ENCODE measurements around the gene ATP6V1B1.

Gene ATP6V1B1

DNA sequence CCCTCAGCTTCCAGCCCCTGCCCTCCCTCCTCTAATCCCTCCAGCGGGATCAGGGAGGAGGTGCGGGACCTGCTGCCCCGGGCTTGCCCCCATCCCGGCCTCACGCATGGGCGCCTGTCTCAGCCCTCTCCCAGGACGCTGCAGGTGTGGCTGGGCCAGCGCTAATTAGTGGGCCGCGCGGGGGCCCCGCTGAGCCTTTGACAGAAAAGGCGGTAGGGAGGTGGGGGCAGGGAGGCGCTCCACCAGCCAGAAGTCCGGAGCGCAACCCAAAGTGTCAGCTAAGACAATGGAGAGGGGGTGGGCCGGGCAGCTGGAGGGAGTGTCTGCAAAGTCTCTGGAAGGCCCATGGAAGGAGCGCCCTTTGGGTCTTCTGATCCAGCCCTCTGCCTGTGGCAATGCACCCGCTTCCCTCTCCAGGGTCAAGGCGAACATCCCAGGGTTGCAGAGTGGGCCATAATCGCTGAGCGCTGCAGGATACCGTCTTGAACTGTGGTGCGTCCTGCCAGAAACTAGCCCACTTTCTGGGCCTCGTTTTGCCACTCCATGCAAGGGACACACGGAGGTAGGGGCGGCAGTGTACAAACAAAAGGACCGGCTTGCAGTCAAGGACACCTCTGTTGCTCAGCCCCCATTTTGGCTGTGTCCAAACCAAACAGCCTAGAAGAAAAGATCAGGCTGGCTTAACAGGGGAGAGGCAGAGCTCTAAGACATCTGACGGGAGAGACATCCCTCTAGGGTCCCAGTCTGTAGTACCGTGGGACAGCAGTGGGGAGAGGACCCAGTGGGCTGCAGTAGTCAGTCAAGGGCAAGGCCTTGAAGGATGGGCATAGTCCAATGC, 3.5 kb downstream of the ATP6V1B1 start:
- in situ Hi-C loops (cut with HindIII; ENCODE audit: low sequenced_read_pairs): no loop called here

DNA sequence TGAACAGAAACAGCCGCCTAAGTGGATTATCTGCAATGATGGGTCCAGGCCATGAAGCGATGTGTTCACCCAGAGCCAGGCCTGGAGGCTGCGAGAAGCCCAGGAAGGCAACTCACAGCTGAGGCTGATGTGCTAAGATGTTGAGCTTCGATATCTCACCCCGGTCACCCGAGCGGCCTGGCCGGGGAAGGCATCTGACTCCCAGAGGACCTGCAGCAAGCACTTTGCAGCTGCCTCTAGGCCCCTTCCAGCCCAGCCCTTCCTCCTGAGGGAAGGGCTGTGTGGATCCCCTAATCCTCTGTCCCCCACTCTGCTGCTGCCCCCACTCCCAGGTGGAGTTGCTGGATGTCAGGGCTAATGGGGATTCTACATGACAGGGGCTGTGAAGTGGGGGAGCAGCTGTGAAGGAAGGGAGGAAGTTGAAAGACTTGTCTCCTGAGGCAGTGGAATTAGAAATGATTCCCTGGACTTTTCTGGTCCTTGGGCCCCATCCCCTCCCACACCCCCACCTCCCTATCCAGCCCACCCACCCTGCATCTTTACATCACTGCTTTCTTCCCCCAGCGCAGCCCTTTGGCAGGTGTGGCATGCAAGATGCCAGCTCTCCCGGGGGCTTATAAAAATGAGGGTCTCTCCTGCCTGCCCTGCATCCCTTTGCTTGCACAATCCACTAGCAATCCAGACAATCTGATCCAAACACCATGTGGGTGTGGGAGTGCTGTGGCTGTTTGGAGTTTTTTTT, 4.3 kb downstream of the ATP6V1B1 start:
- in situ Hi-C loops (cut with HindIII; ENCODE audit: low sequenced_read_pairs): no loop called here
- no peak for DNase-seq (ENCODE audit: low read depth, low spot score)

More for the DNA sequence above, 3.5 kb downstream of the ATP6V1B1 start:
- no peak for TF ChIP-seq CTCF (IDR thresholded peaks at IDR 0.05; ENCODE audit: low read depth, low read length)
- no peak for DNase-seq (ENCODE audit: low read depth, low spot score)
- H3K4me3 ChIP-seq (ENCODE audit: low read depth, low read length): no peak overlapping the region

DNA sequence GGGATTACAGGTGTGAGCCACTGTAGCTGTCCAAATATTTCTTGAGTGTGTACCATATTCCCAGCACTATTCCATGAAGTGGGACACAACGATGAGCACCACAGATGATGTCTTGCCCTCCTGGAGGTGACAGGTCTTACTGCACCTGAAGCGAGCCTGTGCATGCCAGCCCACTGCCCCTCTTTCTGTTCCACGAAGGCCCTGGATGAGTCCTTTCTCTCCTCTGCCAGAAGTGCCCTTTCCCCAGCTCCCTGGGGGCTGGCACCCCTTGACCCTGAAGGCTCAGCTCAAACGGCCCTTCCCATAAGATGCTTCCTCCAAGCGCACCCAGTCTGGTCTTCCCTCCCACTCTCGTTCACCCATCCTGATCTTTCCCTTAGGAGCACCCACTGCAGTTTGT, 5.5 kb downstream of the ATP6V1B1 start:
- DNase-seq (ENCODE audit: low read depth, low spot score): no peak
- in situ Hi-C loops (cut with HindIII; ENCODE audit: low sequenced_read_pairs): no loop called here
- no peak for TF ChIP-seq CTCF (IDR thresholded peaks at IDR 0.05; ENCODE audit: low read depth, low read length)
- H3K4me3 ChIP-seq (ENCODE audit: low read depth, low read length): no peak overlapping the region

More for the DNA sequence above, 4.3 kb downstream of the ATP6V1B1 start:
- H3K4me3 ChIP-seq (ENCODE audit: low read depth, low read length): no peak overlapping the region
- TF ChIP-seq CTCF (IDR thresholded peaks at IDR 0.05; ENCODE audit: low read depth, low read length): no peak

GRCh38 chr2:70941701-70942100, 6.0 kb downstream of the ATP6V1B1 start:
- in situ Hi-C loops (cut with HindIII; ENCODE audit: low sequenced_read_pairs): no loop called here
- no peak for DNase-seq (ENCODE audit: low read depth, low spot score)
- no peak for TF ChIP-seq CTCF (IDR thresholded peaks at IDR 0.05; ENCODE audit: low read depth, low read length)
- H3K4me3 ChIP-seq (ENCODE audit: low read depth, low read length): no peak overlapping the region

- no peak for DNase-seq (ENCODE audit: low read depth, low spot score)
- no peak for TF ChIP-seq CTCF (IDR thresholded peaks at IDR 0.05; ENCODE audit: low read depth, low read length)
- H3K4me3 ChIP-seq (ENCODE audit: low read depth, low read length): no peak overlapping the region
- in situ Hi-C loops (cut with HindIII; ENCODE audit: low sequenced_read_pairs): no loop called here
These were observed 6.9 kb downstream of the ATP6V1B1 start for GRCh38 chr2:70942396-70943204.

- DNase-seq (ENCODE audit: low read depth, low spot score): no peak
- TF ChIP-seq CTCF (IDR thresholded peaks at IDR 0.05; ENCODE audit: low read depth, low read length): no peak
- no peak overlapping the region for H3K4me3 ChIP-seq (ENCODE audit: low read depth, low read length)
- in situ Hi-C loops (cut with HindIII; ENCODE audit: low sequenced_read_pairs): no loop called here
These were observed 7.6 kb downstream of the ATP6V1B1 start for GRCh38 chr2:70943205-70943871.

Measured in astrocyte of the spinal cord (primary cell).